HG02642 (cell line): Measurements from ENCODE around the gene LENG8.

ENCODE experiments used
- ATAC-seq: cut with Tn5 transposase; IDR thresholded peaks from one replicate; pipeline ENCODE4 v1.9.1; 2021; ENCODE audit warnings: mild to moderate bottlenecking; ENCODE audit not compliant: unreplicated experiment, poor library complexity

LENG8 gene

GRCh38 chr19:54421521-54421920, 27.5 kb upstream of the LENG8 start:
- no peak for ATAC-seq

- ATAC-seq: no peak
Observed at GRCh38 chr19:54422136-54422535, 26.9 kb upstream of the LENG8 start.

- no peak for ATAC-seq
Observed at GRCh38 chr19:54424201-54424600, 24.8 kb upstream of the LENG8 start.

DNA sequence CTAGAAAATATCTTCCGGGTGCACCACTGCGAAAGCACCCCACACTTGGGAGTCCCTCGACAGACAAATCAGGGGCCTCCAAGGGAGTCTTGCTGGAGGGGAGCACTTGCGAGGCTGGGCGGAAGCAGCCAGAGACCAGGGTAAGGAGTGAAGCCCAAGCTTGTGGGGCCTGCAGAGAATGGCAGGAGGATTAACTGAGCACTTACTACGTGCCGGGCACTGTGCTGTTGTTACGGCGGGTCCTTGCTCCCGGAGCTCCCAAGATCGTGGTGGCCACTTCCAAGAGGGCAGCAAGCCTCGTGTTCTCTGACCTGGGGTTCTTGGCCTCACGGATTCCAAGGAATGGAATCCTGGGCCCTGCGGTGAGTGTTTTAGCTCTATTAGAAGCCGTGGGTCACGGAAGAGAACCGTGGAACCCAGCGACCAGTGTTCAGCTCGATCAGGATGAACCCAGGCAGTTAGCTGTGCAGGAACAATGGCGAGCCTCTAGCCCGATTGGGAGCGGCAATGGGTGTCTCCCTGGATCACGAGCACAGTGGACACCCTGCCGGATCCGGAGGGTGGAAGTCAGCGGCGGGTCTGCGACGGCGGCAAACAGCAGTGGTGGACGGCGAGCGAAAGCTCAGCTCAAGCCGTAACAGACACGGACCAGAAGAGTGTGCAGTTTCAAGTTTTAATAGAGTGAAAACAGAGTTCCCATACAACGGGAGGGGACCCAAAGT, 24.2 kb upstream of the LENG8 start:
- no peak for ATAC-seq

DNA sequence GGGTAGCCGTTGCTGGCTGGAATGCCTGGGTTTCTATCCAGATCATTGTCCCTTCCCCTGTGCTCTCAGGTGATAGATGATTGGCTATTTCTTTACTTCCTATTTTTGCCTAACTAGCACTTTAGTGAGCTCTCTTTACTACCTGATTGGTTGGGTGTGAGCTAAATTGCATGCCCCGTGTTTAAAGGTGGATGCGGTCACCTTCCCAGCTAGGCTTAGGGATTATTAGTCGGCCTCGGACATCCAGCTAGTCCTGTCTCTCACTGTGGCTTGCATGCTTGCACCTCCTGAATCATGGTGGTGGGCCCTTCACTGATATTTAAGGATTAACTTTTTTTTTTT, 23.6 kb upstream of the LENG8 start:
- no peak for ATAC-seq

GRCh38 chr19:54426291-54426931, 22.6 kb upstream of the LENG8 start:
- no peak for ATAC-seq

DNA sequence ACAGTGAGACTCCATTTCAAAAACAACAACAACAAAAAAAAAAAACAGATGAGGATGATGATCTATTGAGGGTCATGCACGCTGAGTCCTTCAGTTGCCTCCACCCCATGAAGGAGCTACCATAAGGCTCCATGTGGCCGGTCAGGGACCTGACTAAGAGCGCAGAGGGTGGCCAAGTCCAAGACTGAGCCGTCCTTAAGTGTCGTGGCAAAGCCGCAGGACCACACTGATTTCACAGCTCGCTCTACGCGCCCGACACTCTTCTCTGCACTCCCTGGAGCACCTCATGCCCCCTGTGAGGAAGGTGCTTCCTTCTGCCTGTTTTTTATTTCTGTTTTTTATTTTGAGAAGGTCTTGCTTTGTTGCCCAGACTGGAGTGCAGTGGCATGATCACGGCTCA, 21.4 kb upstream of the LENG8 start:
- no peak for ATAC-seq

DNA sequence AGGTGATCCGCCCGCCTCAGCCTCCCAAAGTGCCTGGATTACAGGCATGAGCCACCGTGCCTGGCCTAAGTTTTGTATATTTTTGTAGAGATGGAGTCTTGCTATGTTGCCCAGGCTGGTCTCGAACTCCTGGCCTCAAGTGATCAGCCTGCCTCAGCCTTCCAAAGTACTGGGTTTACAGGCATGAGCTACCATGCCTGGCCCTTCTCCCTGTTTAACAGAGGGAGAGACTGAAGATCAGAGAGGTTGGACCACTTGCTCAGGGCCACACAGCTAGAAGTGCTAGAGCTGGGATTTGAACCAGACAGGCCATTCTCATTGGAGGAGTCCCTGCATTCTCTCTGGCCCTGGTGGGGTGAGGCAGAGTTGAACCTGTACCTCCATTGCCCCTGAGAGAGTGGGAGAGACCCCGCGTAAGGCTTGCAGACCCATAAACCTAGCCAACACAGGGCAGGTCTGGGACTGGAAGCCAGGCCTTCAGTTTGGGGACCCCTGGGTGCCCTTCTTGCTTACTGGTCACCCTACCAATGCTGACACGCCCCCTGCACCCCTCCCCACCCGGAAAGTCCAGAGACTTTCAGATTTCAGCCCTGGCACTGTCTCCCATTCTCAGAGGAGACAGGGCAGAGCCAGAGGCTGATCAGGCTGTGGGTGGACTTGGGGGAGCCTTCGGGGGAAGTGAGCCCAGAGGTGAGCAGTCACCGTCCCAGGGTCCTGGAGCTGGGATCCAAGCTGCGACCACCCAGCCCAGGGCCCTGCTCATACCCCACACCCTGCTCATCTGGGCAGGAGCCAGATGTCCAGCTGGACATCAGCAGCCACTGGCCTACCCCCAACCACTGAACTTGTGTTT, 20.4 kb upstream of the LENG8 start:
- no peak for ATAC-seq

GRCh38 chr19:54429176-54429495, 19.9 kb upstream of the LENG8 start:
- no peak for ATAC-seq

DNA sequence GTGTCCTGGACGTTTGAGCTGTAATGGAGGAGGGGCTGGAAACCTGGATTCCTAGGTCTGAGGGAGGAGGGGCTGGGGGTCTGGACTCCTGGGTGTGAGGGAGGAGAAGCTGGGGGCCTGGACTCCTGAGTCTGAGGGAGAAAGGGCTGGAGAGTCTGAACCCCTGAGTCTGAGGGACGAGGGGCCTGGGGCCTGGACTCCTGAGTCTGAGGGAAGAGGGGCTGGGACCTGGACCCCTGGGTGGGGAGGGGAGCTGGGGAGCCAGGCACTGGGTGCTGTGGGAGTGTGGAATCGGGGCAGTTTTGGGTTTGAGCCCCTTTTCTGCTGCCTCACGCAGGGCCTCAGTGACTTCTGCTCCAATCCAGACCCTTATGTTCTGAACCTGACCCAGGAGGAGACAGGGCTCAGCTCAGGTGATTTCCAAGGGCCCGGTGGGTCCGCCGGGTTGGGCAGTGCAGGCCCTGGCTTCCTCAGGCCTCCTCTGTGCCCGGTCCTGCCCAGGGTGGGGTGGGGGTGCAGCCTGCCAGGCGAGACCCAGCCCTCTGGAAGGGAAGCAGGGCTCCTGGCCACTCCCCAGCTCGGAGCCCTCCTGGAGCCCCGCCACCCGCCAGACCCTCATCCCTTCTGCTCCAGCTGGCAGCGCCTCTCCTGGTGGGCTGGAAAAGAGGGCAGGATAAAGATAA, 19.3 kb upstream of the LENG8 start:
- ATAC-seq: no peak

DNA sequence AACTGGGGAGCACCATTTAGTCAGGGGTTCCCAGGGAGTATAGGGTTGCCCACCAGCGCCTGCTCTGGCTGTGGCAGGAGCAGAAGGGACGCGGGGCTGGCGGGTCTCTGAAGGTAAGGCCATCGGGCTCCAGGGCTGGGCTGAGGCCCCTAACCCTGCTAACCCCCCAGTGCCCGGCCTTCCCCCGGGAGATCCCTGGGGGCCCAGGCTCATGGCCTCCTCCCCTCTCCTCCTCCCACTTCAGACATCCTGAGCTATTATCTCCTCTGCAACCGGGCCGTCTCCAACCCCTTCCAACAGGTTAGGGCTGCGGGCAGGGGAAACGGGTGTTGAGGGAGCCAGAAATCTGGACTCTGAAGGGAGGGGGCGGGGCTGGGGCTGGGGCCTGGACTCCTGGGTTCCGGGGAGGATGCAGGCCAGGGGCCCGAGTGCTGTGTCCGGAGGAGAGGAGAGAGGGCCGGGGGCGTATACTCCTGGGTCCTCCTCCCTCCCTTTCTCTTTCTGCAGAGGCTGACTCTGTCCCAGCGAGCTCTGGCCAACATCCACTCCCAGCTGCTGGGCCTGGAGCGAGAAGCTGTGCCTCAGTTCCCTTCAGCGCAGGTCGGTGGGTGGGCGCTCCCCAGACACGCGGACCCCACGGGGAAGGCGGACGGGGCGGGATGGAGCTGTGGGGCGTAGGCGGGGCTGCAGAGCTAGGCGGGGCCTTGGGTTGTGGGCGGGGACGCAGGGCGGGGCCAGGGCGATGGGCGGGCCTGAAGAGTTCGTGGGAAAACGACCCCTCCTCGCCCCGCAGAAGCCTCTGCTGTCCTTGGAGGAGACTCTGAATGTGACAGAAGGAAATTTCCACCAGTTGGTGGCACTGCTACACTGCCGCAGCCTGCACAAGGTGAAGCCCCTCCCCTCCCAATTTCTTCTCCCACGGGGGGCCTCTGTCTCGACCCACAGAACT, 18.4 kb upstream of the LENG8 start:
- ATAC-seq: no peak

- no peak for ATAC-seq
Observed at GRCh38 chr19:54431255-54431838, 17.7 kb upstream of the LENG8 start.

DNA sequence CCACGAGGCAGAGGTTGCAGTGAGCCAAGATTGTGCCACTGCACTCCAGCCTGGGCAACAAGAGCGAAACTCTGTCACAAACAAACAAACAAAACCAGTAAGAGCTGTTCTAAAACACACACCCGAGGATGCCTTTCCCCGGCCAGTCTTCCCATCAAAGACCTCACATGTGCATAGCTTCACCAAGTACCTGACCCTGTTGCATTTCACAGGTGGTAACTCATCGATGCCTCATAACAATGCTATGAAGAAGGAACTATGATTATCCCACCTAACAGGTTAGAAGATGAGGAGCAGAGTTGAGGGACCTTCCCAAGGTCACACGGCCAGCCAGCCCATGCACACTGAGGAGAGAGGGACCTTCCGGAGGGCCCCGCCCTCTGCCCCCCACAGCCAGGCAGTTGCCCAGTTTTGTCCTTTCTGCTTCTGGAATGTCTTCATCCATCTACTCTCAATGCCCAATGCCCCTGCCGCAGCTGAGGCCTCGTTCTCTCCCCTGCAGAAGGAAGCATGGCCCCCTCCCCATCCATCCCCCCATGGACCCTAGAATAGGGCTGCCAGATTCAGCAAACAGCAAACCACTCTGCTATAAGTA, 16.8 kb upstream of the LENG8 start:
- no peak for ATAC-seq

GRCh38 chr19:54433697-54434096, 15.3 kb upstream of the LENG8 start:
- no peak for ATAC-seq

GRCh38 chr19:54434112-54434872, 14.7 kb upstream of the LENG8 start:
- no peak for ATAC-seq

GRCh38 chr19:54434873-54435214, 14.2 kb upstream of the LENG8 start:
- no peak for ATAC-seq

GRCh38 chr19:54435551-54436016, 13.4 kb upstream of the LENG8 start:
- ATAC-seq: no peak

- no peak for ATAC-seq
Observed at GRCh38 chr19:54436031-54436523, 12.9 kb upstream of the LENG8 start.
